AG04449 (cell line): Measurements from ENCODE around the gene PRKCE.

Experiments
- CTCF ChIA-PET: fragments of 350-600 bp; formaldehyde crosslinking; extraction: SDS; loops from one replicate; lab custom pipeline; 2021; ENCODE audit warnings: antibody characterized with exemption; lab: Yijun Ruan, JAX
- POLR2A ChIA-PET: fragments of 400-600, 350-600 bp; formaldehyde crosslinking; extraction: SDS; loops from one replicate; lab custom pipeline; 2020; ENCODE audit warnings: antibody characterized with exemption, inconsistent platforms; lab: Yijun Ruan, JAX
- DNase-seq: peaks from one replicate; pipeline ENCODE4 v3.0.0-alpha.2; 2010; ENCODE audit warnings: low read depth, low spot score
- H3K4me3 ChIP-seq: 2 replicates; pipeline ENCODE4 v1.5.1; 2011; ENCODE audit warnings: low read depth, mild to moderate bottlenecking, control low read depth, low read length
- CTCF ChIP-seq: IDR thresholded peaks from one replicate; pipeline ENCODE4 v1.5.1; 2011; ENCODE audit warnings: mild to moderate bottlenecking, moderate library complexity, low read length, control low read depth, inconsistent platforms; ENCODE audit not compliant: insufficient read depth; ENCODE audit errors: missing control alignments

Gene PRKCE

DNA sequence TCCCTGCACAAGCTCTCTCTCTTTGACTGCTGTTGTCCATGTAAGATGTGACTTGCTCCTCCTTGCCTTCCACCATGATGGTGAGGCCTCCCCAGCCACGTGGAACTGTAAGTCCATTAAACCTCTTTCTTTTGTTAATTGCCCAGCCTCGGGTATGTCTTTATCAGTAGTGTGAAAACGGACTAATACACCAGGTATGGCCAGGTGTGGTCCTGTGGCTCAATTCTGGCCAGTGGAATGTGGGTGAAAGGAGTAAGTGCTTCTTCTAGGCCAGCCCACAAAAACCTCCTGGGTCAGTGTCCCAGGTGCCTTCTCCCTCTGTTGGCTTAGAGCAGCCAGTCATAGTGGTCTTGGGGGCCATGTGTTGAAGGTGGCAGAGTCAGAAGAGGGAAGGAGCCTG is 57.0 kb downstream of the PRKCE start:
- H3K4me3 ChIP-seq: no peak overlapping the region
- ChIA-PET CTCF (interaction anchor here (1.9 kb wide), 1 partner anchor 70 kb away, joined by 4 read pairs; no protein-coding TSS in a partner anchor), POLR2A (no interaction called here)
- no peak for TF ChIP-seq CTCF
- no peak for DNase-seq

GRCh38 chr2:45709137-45709536 is 57.7 kb downstream of the PRKCE start:
- DNase-seq: no peak
- TF ChIP-seq CTCF: no peak
- H3K4me3 ChIP-seq: no peak overlapping the region
- ChIA-PET CTCF (interaction anchor here (1.9 kb wide), 1 partner anchor 70 kb away, joined by 4 read pairs; no protein-coding TSS in a partner anchor), POLR2A (no interaction called here)

DNA sequence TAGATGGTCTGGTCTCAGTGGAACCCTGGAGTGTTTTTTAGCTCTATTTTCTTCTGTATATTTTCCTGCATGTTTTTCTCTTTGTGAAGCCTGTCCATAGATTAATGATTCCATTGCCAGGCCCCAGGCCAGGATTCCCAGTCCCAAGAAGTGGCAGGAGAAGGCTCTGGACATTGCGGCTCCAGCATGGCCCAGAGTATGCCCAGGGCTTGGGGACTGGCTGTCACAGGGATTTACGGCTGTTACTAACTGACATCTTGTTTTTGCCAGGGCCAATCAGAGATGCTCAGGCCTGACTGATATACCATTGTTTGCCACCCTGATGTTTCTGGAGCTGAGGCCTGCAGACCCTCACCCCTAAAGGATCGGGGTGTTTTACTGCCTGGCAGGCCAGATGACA is 59.0 kb downstream of the PRKCE start:
- POLR2A ChIA-PET: no interaction called here
- CTCF ChIA-PET: interaction anchor here (0.7 kb wide), 1 partner anchor 19 kb away, joined by 3 read pairs; no protein-coding TSS in a partner anchor
- no peak overlapping the region for H3K4me3 ChIP-seq
- no peak for DNase-seq
- TF ChIP-seq CTCF: no peak

DNA sequence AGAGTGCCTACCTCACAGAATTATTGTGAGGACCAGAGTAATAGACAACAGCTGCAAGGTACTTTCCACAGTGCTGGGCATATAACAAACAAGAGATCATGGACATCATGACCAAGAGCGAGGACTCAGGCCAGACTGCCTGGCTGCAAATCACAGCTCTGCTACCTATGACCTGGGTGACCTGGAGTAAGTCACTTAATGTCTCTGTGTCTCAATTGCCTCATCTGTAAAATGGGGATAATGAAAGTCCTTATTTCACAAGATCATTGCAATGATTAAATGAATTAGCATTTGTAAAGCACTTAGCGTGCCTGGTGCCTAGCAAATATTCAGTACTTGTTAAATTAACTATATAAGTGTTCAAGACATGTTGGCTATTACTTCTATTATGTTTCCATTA is 59.7 kb downstream of the PRKCE start:
- POLR2A ChIA-PET: no interaction called here
- TF ChIP-seq CTCF: no peak
- CTCF ChIA-PET: no interaction called here
- no peak for DNase-seq
- no peak overlapping the region for H3K4me3 ChIP-seq

- POLR2A ChIA-PET: no interaction called here
- no peak for DNase-seq
- CTCF ChIA-PET: interaction anchor here (0.6 to 1.5 kb wide), 3 partner anchors 9 to 66 kb away, joined by 3 read pairs; no protein-coding TSS in a partner anchor
- TF ChIP-seq CTCF: no peak
- H3K4me3 ChIP-seq: no peak overlapping the region
These were observed 61.1 kb downstream of the PRKCE start for GRCh38 chr2:45712570-45712969.

GRCh38 chr2:45713136-45713535 is 61.7 kb downstream of the PRKCE start:
- DNase-seq: no peak
- POLR2A ChIA-PET: no interaction called here
- TF ChIP-seq CTCF: no peak
- no peak overlapping the region for H3K4me3 ChIP-seq
- CTCF ChIA-PET: interaction anchor here (1.5 kb wide), 1 partner anchor 10 kb away, joined by 3 read pairs; no protein-coding TSS in a partner anchor
